HFF-Myc (cell line): ENCODE data around the gene PKM.

Experiments
- DNase-seq: peaks from one replicate; pipeline ENCODE4 v3.0.0-alpha.2; 2011; ENCODE audit warnings: low read depth; ENCODE audit errors: extremely low read depth
- H3K4me3 ChIP-seq: replicated peaks from 2 replicates; pipeline ENCODE4 v1.5.1; 2011; ENCODE audit warnings: low read depth, mild to moderate bottlenecking, control low read depth, low read length
- TF ChIP-seq, protein P1 (sequence below): IDR thresholded peaks from 2 replicates; pipeline ENCODE4 v1.5.1; 2012; ENCODE audit warnings: mild to moderate bottlenecking, low read depth, low read length, control low read depth; ENCODE audit errors: missing control alignments

Gene PKM

GRCh38 chr15:72168808-72169190, 62.2 kb downstream of the PKM start:
- H3K4me3 ChIP-seq = no peak overlapping the region
- no peak for DNase-seq

GRCh38 chr15:72168131-72168807, 62.7 kb downstream of the PKM start:
- TF ChIP-seq, protein P1, sequence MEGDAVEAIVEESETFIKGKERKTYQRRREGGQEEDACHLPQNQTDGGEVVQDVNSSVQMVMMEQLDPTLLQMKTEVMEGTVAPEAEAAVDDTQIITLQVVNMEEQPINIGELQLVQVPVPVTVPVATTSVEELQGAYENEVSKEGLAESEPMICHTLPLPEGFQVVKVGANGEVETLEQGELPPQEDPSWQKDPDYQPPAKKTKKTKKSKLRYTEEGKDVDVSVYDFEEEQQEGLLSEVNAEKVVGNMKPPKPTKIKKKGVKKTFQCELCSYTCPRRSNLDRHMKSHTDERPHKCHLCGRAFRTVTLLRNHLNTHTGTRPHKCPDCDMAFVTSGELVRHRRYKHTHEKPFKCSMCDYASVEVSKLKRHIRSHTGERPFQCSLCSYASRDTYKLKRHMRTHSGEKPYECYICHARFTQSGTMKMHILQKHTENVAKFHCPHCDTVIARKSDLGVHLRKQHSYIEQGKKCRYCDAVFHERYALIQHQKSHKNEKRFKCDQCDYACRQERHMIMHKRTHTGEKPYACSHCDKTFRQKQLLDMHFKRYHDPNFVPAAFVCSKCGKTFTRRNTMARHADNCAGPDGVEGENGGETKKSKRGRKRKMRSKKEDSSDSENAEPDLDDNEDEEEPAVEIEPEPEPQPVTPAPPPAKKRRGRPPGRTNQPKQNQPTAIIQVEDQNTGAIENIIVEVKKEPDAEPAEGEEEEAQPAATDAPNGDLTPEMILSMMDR = no peak
- no peak for DNase-seq
- no peak overlapping the region for H3K4me3 ChIP-seq

More at GRCh38 chr15:72168808-72169190, 62.2 kb downstream of the PKM start:
- TF ChIP-seq, protein P1 = no peak

GRCh38 chr15:72167445-72167844, 63.5 kb downstream of the PKM start:
- TF ChIP-seq, protein P1 = no peak
- DNase-seq = no peak
- H3K4me3 ChIP-seq = no peak overlapping the region

GRCh38 chr15:72166716-72167417, 64.1 kb downstream of the PKM start:
- no peak for DNase-seq
- no peak overlapping the region for H3K4me3 ChIP-seq
- TF ChIP-seq, protein P1 = no peak

DNA sequence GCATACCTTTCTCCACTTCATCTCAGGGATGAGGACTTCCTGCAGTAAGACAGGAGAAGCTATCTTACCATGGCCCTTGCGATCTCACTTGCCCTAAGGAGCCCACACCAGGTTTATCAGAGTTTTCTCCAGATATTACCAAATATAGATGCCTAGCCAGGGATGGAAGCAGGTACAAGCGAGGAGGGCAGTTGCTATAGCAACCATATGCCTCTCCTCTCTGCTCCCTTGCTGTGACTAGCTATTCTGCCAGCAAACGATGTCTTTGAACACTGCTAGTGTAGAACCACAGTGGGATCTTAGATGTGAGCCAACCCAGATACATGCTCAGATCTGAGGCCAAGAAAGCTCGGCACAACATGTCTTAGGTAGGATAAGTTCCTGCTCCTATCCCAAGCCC, 67.3 kb downstream of the PKM start:
- DNase-seq = no peak
- TF ChIP-seq, protein P1 = no peak
- no peak overlapping the region for H3K4me3 ChIP-seq

DNA sequence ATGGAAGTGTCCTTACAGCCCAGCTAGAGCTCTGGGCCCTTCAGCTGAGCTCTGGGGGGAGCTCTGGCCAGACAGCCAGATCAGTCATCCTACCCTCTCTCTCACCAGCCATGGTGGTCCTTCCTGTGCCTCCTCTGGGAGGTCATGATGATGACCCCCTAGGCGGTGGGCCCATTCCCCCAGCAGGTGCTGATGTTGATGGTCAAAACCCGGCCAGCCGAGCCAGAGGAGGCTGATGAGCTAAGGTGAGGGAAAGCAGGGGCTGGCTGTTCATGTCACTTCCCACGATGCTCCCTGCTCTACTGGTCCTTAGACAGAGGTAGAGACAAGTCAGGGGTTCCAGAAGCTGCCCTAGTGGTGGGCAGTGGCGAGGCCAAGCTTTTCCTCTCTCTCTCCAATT, 68.4 kb downstream of the PKM start:
- no peak for DNase-seq
- TF ChIP-seq, protein P1 = no peak
- H3K4me3 ChIP-seq = no peak overlapping the region
